ENCODE data around the gene HM13. TPM values are rescaled to one million over a fixed set of nuclear protein-coding genes. Genes with fewer than 3 reads are reported as not detected.

HM13 gene
- polyA plus RNA-seq, 1 donor (not counting 4 experiments of a cell fraction or from before 2014, with no cell fraction given) = 127 TPM

DNA sequence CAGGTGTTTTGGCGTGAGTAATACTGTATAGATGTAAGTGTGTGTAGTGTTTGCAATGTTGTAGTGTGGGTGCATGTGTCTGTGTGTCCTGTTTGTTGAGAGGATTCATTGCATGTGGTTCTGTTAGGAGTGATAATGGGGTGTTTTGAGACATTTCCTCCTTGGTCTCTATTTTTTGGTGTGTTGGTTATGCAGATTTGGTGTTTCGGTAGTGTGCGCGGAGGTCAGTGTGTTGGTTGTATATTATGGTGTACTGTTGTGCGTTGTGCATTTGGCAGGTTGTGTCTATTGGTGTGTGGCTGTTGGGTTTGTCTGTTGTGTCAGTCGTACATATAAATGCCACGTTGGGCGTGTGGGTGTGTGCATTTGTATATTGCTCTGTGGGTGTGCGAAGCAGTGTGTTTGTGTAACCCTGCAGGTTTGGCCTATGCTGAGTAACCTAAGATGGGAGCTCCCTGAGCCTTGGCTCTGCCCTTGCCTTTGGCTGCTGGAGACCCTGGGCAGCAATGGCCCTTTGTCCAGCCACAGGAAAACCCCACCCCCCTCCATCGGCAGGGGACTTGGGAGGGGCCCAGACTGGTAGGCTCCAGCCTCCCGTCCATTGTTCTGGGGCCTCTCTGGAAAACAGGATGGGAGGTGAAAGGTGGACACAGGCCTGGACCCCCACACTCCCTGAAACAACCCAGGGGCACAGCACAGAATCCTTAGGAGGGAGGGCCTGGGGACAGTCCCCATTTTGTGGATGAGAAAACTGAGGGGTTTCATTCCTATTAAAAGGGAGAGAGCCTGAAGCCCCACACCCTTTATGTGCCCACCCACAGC, 80.5 kb downstream of the HM13 start:
- Histone ChIP-seq H3K4me1 (ENCODE audit: control insufficient read depth, extremely low read depth, insufficient read depth, low read length) (peaks cover 29% of the 10 kb centered on the region), H3K79me2 (ENCODE audit: control insufficient read depth, insufficient read depth, low read length) (no peaks in the 10 kb centered on the region), H3K9ac (ENCODE audit: control insufficient read depth, extremely low read depth, insufficient read depth, low read length) (no peak overlapping the region), H4K20me1 (ENCODE audit: control insufficient read depth, extremely low read depth, insufficient read depth, low read length) (no peaks in the 10 kb centered on the region), H3K9me3 (ENCODE audit: control insufficient read depth, low read depth, low read length) (no peaks in the 10 kb centered on the region), H3K4me2 (ENCODE audit: control insufficient read depth, extremely low read depth, insufficient read depth, low read depth, low read length) (peak overlapping the region; percentile 59), H3K4me3 (ENCODE audit: control insufficient read depth in 2 of 3, extremely low read depth in 1 of 3, insufficient read depth in 2 of 3, low read depth in 1 of 3, low read length in 3 of 3) (no peak overlapping the region), H2AFZ (ENCODE audit: control insufficient read depth, low read length) (no peak overlapping the region), H3K27me3 (ENCODE audit: control insufficient read depth, extremely low read depth, insufficient read depth, low read length) (no peaks in the 10 kb centered on the region), H3K36me3 (ENCODE audit: control insufficient read depth in 2 of 2, extremely low read depth in 1 of 2, insufficient read depth in 2 of 2, low read length in 2 of 2) (no peaks in the 10 kb centered on the region), H3K9me1 (ENCODE audit: control insufficient read depth, extremely low read depth, insufficient read depth, low read length) (peaks cover 2% of the 10 kb centered on the region), H3K27ac (ENCODE audit: control insufficient read depth, insufficient read depth, low read length) (no peak overlapping the region)
- DNase-seq (ENCODE audit: low read depth, low spot score) (no peak), FAIRE-seq (no peak)
- dilution Hi-C loops (cut with MboI; ENCODE audit: extremely low pct_ligation_motif_present, low sequenced_read_pairs) = no loop called here
- TF ChIP-seq CTCF (optimal IDR thresholded peaks at IDR 0.05 in 1 of 3, IDR thresholded peaks at IDR 0.05 in 1 of 3, conservative IDR thresholded peaks at IDR 0.05 in 1 of 3; ENCODE audit: extremely low read depth in 1 of 3, insufficient read depth in 2 of 3, low read length in 3 of 3) (no peak), EZH2 (IDR thresholded peaks at IDR 0.05; ENCODE audit: low read length) (no peak)

DNA sequence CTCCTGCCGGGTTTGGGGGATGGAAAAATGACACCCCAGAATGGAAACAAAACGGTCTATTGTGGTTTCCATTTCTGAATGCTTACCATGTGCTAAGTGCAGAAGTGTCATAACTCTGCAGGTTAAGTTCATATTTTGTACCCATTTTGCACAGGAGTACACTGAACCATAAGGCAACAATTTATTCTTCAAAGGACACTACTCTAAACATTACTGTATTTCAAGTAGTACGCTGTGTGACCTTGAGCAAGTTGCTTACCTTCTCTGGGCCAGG, 81.1 kb downstream of the HM13 start:
- no peak for FAIRE-seq
- H3K27ac ChIP-seq (ENCODE audit: control insufficient read depth, insufficient read depth, low read length) = peak overlapping the region; percentile 42
- H3K9ac ChIP-seq (ENCODE audit: control insufficient read depth, extremely low read depth, insufficient read depth, low read length) = no peak overlapping the region
- no peaks in the 10 kb centered on the region for H4K20me1 ChIP-seq (ENCODE audit: control insufficient read depth, extremely low read depth, insufficient read depth, low read length)
- peaks cover 2% of the 10 kb centered on the region for H3K9me1 ChIP-seq (ENCODE audit: control insufficient read depth, extremely low read depth, insufficient read depth, low read length)
- H3K4me3 ChIP-seq (ENCODE audit: control insufficient read depth in 2 of 3, extremely low read depth in 1 of 3, insufficient read depth in 2 of 3, low read depth in 1 of 3, low read length in 3 of 3) = no peak overlapping the region
- dilution Hi-C loops (cut with MboI; ENCODE audit: extremely low pct_ligation_motif_present, low sequenced_read_pairs) = no loop called here
- no peaks in the 10 kb centered on the region for H3K9me3 ChIP-seq (ENCODE audit: control insufficient read depth, low read depth, low read length)
- TF ChIP-seq CTCF (optimal IDR thresholded peaks at IDR 0.05 in 1 of 3, IDR thresholded peaks at IDR 0.05 in 1 of 3, conservative IDR thresholded peaks at IDR 0.05 in 1 of 3; ENCODE audit: extremely low read depth in 1 of 3, insufficient read depth in 2 of 3, low read length in 3 of 3) = no peak
- TF ChIP-seq EZH2 (IDR thresholded peaks at IDR 0.05; ENCODE audit: low read length) = no peak
- H3K4me1 ChIP-seq (ENCODE audit: control insufficient read depth, extremely low read depth, insufficient read depth, low read length) = peaks cover 29% of the 10 kb centered on the region
- H3K4me2 ChIP-seq (ENCODE audit: control insufficient read depth, extremely low read depth, insufficient read depth, low read depth, low read length) = peak overlapping the region; percentile 59
- no peaks in the 10 kb centered on the region for H3K27me3 ChIP-seq (ENCODE audit: control insufficient read depth, extremely low read depth, insufficient read depth, low read length)
- H3K79me2 ChIP-seq (ENCODE audit: control insufficient read depth, insufficient read depth, low read length) = no peaks in the 10 kb centered on the region
- no peaks in the 10 kb centered on the region for H3K36me3 ChIP-seq (ENCODE audit: control insufficient read depth in 2 of 2, extremely low read depth in 1 of 2, insufficient read depth in 2 of 2, low read length in 2 of 2)
- DNase-seq (ENCODE audit: low read depth, low spot score) = no peak
- H2AFZ ChIP-seq (ENCODE audit: control insufficient read depth, low read length) = no peak overlapping the region
